Measurements from ENCODE around the gene BAIAP2L1.

DNA sequence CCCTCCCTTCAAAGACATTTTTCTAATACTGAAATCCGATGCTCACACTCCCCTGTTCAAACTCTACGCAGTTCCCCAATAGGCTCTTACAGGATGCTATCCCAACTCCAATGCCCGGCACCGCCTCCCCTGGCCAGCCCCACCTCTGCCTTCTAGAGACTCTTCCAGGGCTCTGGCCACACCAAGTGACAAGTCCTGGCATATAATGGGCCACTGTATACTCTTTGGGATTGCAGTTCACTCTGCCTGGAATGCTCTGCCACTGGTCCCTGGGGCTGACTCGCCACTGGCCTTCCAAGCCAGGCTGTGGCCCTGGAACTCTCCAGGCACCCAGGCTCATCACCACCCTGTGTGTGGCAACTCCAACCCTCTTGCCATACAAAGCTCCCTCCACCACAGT lies 122.5 kb downstream of the BAIAP2L1 start:
- TF ChIP-seq EZH2 (IDR thresholded peaks at IDR 0.05; ENCODE audit: low read depth, unreplicated experiment) (no peak), EZH2phosphoT487 (IDR thresholded peaks at IDR 0.05; ENCODE audit: unreplicated experiment) (no peak)
- TF ChIP-seq, protein P1, sequence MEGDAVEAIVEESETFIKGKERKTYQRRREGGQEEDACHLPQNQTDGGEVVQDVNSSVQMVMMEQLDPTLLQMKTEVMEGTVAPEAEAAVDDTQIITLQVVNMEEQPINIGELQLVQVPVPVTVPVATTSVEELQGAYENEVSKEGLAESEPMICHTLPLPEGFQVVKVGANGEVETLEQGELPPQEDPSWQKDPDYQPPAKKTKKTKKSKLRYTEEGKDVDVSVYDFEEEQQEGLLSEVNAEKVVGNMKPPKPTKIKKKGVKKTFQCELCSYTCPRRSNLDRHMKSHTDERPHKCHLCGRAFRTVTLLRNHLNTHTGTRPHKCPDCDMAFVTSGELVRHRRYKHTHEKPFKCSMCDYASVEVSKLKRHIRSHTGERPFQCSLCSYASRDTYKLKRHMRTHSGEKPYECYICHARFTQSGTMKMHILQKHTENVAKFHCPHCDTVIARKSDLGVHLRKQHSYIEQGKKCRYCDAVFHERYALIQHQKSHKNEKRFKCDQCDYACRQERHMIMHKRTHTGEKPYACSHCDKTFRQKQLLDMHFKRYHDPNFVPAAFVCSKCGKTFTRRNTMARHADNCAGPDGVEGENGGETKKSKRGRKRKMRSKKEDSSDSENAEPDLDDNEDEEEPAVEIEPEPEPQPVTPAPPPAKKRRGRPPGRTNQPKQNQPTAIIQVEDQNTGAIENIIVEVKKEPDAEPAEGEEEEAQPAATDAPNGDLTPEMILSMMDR (conservative IDR thresholded peaks at IDR 0.05; ENCODE audit: low read depth in 2 of 2): no peak

Measured in GM23338 (cell line).